GM19035 (cell line): ENCODE results near the gene BRPF1.
A peak's percentile ranks its signal among the peaks of the same experiment; 100 is the strongest.

ENCODE experiments used
- ATAC-seq: cut with Tn5 transposase; IDR thresholded peaks from one replicate; pipeline ENCODE4 v1.9.1; 2021; ENCODE audit not compliant: unreplicated experiment

BRPF1 gene

GRCh38 chr3:9731206-9732079 lies at the start of gene BRPF1:
Gene BRPF1 (plus strand): TSS chr3:9731735. CDS start chr3:9734141, 2,406 bp downstream.
- ATAC-seq = peak; percentile 90

- no peak for ATAC-seq
Measured at GRCh38 chr3:9682096-9682495, 49.4 kb upstream of the BRPF1 start.

- ATAC-seq = no peak
Measured at GRCh38 chr3:9683426-9683825, 48.1 kb upstream of the BRPF1 start.

- no peak for ATAC-seq
Measured at GRCh38 chr3:9685216-9686049, 46.1 kb upstream of the BRPF1 start.

GRCh38 chr3:9686050-9686550 lies 45.4 kb upstream of the BRPF1 start:
- ATAC-seq = no peak

- ATAC-seq = no peak
Measured at GRCh38 chr3:9686703-9687102, 44.8 kb upstream of the BRPF1 start.

GRCh38 chr3:9687514-9687913 lies 44.0 kb upstream of the BRPF1 start:
- ATAC-seq = no peak

- ATAC-seq = no peak
Measured at GRCh38 chr3:9688961-9689360, 42.6 kb upstream of the BRPF1 start.

GRCh38 chr3:9689757-9690156 lies 41.8 kb upstream of the BRPF1 start:
- no peak for ATAC-seq

- peak; percentile 92 for ATAC-seq
Measured at GRCh38 chr3:9690451-9691450, 40.8 kb upstream of the BRPF1 start.

GRCh38 chr3:9691636-9692035 lies 39.9 kb upstream of the BRPF1 start:
- no peak for ATAC-seq

- no peak for ATAC-seq
Measured at GRCh38 chr3:9692416-9692815, 39.1 kb upstream of the BRPF1 start.

GRCh38 chr3:9695345-9695744 lies 36.2 kb upstream of the BRPF1 start:
- ATAC-seq = no peak

- ATAC-seq = no peak
Measured at GRCh38 chr3:9695746-9696145, 35.8 kb upstream of the BRPF1 start.

- ATAC-seq = no peak
Measured at GRCh38 chr3:9696480-9697220, 34.9 kb upstream of the BRPF1 start.

- ATAC-seq = no peak
Measured at GRCh38 chr3:9697892-9698291, 33.6 kb upstream of the BRPF1 start.

GRCh38 chr3:9698293-9698692 lies 33.2 kb upstream of the BRPF1 start:
- no peak for ATAC-seq

GRCh38 chr3:9700536-9700935 lies 31.0 kb upstream of the BRPF1 start:
- no peak for ATAC-seq

GRCh38 chr3:9701006-9701405 lies 30.5 kb upstream of the BRPF1 start:
- no peak for ATAC-seq

- no peak for ATAC-seq
Measured at GRCh38 chr3:9701711-9702110, 29.8 kb upstream of the BRPF1 start.
